HG02759 (cell line): ENCODE results near the gene VKORC1L1.
"Not testable (repeated sequence)": the region's sequence is repeated elsewhere in the genome, so short reads cannot be mapped to it uniquely, and the experiment has no call there.

Experiments used
- ATAC-seq: cut with Tn5 transposase; IDR thresholded peaks from one replicate; pipeline ENCODE4 v1.9.1; 2021; ENCODE audit warnings: mild to moderate bottlenecking, moderate library complexity; ENCODE audit not compliant: unreplicated experiment

The VKORC1L1 gene

DNA sequence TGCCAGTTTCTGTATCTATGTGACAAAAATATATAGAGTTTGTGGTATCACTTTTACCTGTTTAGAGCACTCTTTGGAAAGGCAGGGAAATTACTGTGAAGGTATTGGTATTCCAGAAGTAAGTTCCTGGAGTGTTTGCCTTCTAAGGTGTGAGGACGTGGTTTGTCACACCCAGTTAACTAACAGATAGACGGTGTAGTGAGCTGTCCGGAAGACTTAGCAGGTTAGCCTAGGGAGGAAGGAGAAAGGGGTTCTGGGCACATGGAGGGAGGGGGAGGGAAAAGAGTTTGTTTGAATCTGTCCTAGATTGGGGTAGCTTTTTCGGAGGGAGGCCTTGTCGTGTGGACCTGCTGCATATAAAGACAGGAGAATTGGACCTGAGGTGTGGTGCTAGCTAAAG, 7.4 kb downstream of the VKORC1L1 start:
- not testable (repeated sequence) for ATAC-seq

DNA sequence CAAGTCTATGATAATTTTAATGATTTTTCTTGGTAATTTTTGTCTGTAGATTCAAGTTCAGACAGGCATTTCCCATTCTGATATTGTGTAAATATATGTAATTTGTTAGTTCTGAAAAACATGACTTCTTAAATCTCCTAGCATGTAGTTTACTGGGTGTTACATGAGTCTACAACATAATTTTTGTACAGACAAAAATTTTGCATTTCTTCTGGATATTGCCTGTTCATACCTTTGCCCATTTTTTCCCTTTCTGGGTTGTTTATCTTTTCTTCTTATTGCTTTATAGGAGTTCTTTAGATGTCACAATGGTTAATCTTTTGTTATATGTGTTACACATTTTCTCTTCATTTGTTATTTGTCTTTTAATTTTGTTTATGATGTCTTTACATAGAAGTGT, 12.1 kb downstream of the VKORC1L1 start:
- ATAC-seq, result not testable (repeated sequence)

DNA sequence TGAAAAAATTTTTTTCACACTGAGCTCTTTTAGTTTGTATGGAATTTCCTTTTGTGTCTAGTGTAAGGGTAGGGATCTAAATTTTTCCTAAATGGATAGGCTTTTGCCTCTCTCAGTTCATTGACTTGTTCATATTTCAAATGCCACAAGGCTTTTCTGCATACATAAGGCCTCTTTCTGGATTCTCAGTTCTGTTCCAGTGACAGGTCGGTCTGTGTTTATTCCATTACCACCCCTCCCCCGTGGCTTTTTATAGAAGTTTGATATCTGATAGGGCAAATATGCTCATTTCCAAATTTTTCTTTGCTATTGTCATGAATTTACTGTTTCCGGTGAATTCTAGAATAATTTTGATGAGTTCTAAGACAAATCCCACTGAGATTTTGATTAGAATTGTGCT, 12.7 kb downstream of the VKORC1L1 start:
- ATAC-seq, result not testable (repeated sequence)

DNA sequence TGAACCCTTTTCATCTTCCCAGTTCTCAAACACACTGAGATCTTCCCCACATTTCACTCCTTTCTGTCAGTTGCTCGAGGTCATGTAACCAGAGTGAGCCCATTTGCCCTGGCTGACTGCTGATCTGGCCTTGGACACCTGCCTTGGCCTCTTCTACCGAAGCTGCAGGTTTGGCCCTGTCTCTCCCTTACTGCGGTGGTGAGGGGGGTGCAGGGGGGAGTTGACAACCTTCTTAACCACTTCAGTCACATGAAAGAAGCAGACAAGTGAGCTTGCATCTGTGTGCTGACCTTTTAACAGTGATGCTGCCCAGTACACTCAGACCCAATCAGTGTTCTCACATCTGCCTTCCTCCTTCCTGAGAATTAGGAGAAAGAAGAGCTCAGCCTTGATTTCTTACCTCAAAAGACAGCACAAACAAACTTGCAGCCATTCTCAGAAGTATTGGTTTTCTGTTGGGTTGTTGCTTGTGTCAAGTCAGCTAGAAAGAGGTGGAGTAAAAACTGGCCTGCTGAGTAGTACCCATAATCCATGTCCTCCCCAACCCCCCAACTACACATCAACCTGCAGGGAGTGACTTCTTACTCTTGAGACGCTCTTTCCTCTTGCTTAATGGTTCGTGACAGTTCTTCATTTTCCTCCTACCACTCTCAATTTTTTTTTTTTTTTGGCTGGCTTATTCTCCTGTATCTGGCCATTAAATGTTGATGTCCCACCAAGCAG, 15.7 kb downstream of the VKORC1L1 start:
- ATAC-seq, result not testable (repeated sequence)

GRCh38 chr7:65889722-65890121, 16.8 kb downstream of the VKORC1L1 start:
- not testable (repeated sequence) for ATAC-seq

DNA sequence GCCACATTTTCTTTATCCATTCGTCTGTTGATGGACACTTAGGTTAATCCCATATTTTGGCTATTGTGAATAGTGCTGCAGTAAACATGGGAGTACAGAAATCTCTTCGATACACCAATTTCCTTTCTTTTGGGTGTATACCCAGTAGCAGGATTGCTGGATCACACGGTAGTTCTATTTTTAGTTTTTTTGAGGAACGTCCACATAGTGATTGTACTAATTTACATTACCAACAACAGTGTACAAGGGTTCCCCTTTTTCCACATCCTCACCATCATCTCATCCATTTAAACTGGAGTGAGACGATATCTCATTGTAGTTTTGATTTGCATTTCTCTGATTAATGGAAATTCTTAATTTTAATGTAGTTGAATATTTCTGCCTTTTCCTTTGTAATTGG, 19.3 kb downstream of the VKORC1L1 start:
- no peak for ATAC-seq

DNA sequence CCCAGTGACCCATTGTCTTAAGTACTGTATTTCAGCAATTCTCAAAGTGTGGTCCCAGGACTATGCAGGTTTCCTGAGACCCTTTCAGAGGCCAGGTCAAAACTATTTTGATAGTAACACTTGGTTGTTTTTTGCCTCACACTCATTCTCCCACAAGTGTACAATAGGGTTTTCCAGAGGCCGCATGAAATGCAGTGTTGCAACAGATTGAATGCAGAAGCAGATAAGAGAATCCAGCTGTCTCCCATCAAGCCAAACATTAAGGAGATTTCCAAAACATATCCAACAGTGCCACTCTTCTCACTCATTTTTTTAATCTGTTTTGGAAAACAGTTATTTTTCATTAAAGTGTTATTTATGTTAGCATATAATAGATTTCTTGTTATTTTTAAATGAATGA, 20.0 kb downstream of the VKORC1L1 start:
- no peak for ATAC-seq

GRCh38 chr7:65896279-65896870, 23.5 kb downstream of the VKORC1L1 start:
- ATAC-seq, result no peak

- not testable (repeated sequence) for ATAC-seq
Observed at GRCh38 chr7:65897289-65897688, 24.4 kb downstream of the VKORC1L1 start.

- ATAC-seq, result not testable (repeated sequence)
Observed at GRCh38 chr7:65898677-65899447, 26.0 kb downstream of the VKORC1L1 start.

- ATAC-seq, result no peak
Observed at GRCh38 chr7:65902306-65902705, 29.4 kb downstream of the VKORC1L1 start.

- no peak for ATAC-seq
Observed at GRCh38 chr7:65907501-65908198, 34.8 kb downstream of the VKORC1L1 start.

DNA sequence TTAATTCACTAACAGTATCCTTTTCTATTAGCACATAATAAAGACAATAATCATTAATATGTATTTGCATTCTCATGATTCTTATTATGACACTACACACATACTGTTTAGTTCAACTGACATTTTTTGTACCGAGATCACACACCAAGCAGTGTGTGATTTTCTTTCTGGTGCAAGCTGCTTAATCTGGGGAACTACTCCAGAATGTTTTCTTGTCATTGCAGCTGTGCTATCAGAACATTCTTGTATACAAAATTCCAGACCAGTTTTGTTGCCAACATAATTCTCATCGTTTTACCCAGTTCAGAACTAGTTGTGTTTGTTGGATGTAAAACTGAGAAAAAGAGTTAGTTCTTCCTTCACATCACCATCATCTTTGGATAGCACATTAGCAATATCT, 37.4 kb downstream of the VKORC1L1 start:
- ATAC-seq, result no peak

GRCh38 chr7:65912237-65912636, 39.4 kb downstream of the VKORC1L1 start:
- no peak for ATAC-seq

- ATAC-seq, result no peak
Observed at GRCh38 chr7:65915921-65916657, 43.2 kb downstream of the VKORC1L1 start.

GRCh38 chr7:65923316-65923715, 50.4 kb downstream of the VKORC1L1 start:
- no peak for ATAC-seq

DNA sequence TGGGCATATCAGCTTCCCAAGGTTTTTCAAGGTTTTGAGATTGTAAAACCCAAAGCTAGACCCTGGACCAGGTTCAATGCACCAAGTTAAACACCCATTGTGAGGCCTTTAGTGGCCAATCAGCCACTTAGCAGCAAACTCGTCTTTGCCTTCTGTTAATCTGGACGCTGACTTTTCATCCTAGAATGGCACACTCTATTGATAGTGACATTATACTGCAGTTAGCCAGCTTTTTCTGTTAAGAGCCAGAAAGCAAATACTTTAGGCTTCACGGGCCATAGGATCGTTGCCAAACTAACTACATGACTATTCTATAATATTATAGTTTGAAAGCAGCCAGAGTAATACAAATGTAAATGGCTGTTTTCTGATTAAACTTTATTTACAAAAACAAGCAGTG, 51.3 kb downstream of the VKORC1L1 start:
- ATAC-seq, result no peak

- ATAC-seq, result no peak
Observed at GRCh38 chr7:65925040-65925439, 52.2 kb downstream of the VKORC1L1 start.

DNA sequence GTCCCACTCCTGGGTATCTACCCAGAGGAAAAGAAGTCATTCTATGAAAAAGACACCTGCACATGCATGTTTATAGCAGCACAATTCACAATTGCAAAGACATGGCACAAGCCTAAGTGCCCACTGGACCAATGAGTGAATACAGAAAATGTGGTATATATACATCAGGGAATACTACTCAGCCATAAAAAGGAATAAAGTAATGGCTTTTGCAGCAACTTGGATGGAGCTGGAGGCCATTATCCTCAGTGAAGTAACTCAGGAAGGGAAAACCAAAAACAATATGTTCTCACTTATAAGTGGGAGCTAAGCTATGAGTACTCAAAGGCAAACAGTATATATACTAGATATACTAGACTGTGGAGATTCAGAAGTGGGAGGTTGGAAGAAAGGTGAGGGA, 53.7 kb downstream of the VKORC1L1 start:
- no peak for ATAC-seq
